Measurements from ENCODE around the gene PCDHGA8.

The PCDHGA8 gene

GRCh38 chr5:141437221-141437620, 44.8 kb downstream of the PCDHGA8 start:
- DNase-seq, result no peak

- DNase-seq, result no peak
Measured at GRCh38 chr5:141439411-141440141, 47.1 kb downstream of the PCDHGA8 start.

- no peak for DNase-seq
Measured at GRCh38 chr5:141440341-141440740, 47.9 kb downstream of the PCDHGA8 start.

GRCh38 chr5:141441571-141442170, 49.2 kb downstream of the PCDHGA8 start:
- DNase-seq, result no peak
